ENCODE results near the gene DENND5B.
"Not testable (repeated sequence)": the region's sequence is repeated elsewhere in the genome, so short reads cannot be mapped to it uniquely, and the experiment has no call there.

DENND5B gene

GRCh38 chr12:31477687-31478086, 113.2 kb downstream of the DENND5B start:
- Mint-ChIP-seq H3K9me3 (no peaks in the 10 kb centered on the region), H3K4me1 (peaks cover 15% of the 10 kb centered on the region), H3K4me3 (no peak overlapping the region), H3K27me3 (ENCODE audit: low read depth, poor library complexity) (peaks cover 4% of the 10 kb centered on the region), H3K27ac (peak overlapping the region; percentile 53), H3K36me3 (ENCODE audit: low read depth) (peaks cover 63% of the 10 kb centered on the region)
- TF ChIP-seq CTCF (IDR thresholded peaks at IDR 0.05) = no peak
- no peak for DNase-seq

- Mint-ChIP-seq H3K36me3 (ENCODE audit: low read depth) (peaks cover 55% of the 10 kb centered on the region), H3K9me3 (no peaks in the 10 kb centered on the region), H3K27me3 (ENCODE audit: low read depth, poor library complexity) (peaks cover 1% of the 10 kb centered on the region)
These were observed 114.5 kb downstream of the DENND5B start for GRCh38 chr12:31476437-31476836.

GRCh38 chr12:31475610-31476009, 115.3 kb downstream of the DENND5B start:
- Mint-ChIP-seq H3K36me3 (ENCODE audit: low read depth) (peaks cover 60% of the 10 kb centered on the region), H3K27ac (peak overlapping the region; percentile 72), H3K4me1 (peaks cover 14% of the 10 kb centered on the region)
- not testable (repeated sequence) for DNase-seq; H3K27me3 Mint-ChIP-seq (ENCODE audit: low read depth, poor library complexity); H3K9me3 Mint-ChIP-seq; H3K4me3 Mint-ChIP-seq

More at GRCh38 chr12:31476437-31476836, 114.5 kb downstream of the DENND5B start:
- H3K27ac Mint-ChIP-seq = no peak overlapping the region
- peaks cover 15% of the 10 kb centered on the region for H3K4me1 Mint-ChIP-seq
- no peak for TF ChIP-seq CTCF (IDR thresholded peaks at IDR 0.05)
- no peak for DNase-seq
- no peak overlapping the region for H3K4me3 Mint-ChIP-seq

DNA sequence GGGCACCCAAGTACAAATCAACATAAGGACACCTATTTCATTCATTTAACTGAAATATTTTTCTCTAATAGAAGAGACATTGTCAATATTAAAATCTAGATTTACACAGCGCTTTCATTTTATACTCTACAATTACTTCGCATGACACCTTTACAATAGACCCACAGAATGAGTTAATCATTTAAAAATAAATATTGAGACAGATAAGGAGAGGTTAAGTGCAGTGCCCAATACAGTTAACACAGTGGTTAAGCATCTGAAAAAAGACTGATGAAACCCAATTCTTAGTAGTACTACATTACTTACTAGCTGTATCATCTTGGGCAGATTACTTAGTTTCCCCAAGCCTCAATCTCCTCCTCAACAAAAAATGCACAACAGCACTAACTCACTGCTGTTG, 116.2 kb downstream of the DENND5B start:
- H3K36me3 Mint-ChIP-seq (ENCODE audit: low read depth) = peaks cover 63% of the 10 kb centered on the region

DNA sequence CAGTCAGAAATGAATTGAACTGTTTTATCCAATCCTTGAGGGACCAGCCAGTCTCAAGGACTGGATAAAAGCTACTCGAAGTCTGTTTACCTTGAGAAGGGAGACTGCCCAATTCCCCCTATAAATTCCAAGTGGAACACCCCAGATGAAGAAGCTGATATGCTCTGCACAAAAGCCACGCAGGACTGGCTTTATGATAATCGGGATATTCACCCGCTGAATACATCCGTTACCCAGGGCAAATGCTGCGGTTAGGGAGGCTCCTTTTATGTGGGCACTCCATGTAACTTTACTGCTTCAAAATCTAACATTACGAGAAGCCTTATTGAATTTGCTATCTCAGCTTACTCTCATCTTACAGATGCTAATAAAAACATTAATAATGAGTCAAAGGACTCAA, 119.1 kb downstream of the DENND5B start:
- DNase-seq = no peak
- no peaks in the 10 kb centered on the region for H3K27me3 Mint-ChIP-seq (ENCODE audit: low read depth, poor library complexity)
- H3K4me1 Mint-ChIP-seq = peaks cover 6% of the 10 kb centered on the region
- no peak for TF ChIP-seq CTCF (IDR thresholded peaks at IDR 0.05)
- H3K27ac Mint-ChIP-seq = peak overlapping the region; percentile 93
- H3K36me3 Mint-ChIP-seq (ENCODE audit: low read depth) = peaks cover 64% of the 10 kb centered on the region
- no peak overlapping the region for H3K4me3 Mint-ChIP-seq
- no peaks in the 10 kb centered on the region for H3K9me3 Mint-ChIP-seq

More for the DNA sequence above, 116.2 kb downstream of the DENND5B start:
- no peak for DNase-seq
- H3K4me1 Mint-ChIP-seq = peaks cover 11% of the 10 kb centered on the region
- no peak for TF ChIP-seq CTCF (IDR thresholded peaks at IDR 0.05)
- H3K27ac Mint-ChIP-seq = no peak overlapping the region
- H3K4me3 Mint-ChIP-seq = no peak overlapping the region
- no peaks in the 10 kb centered on the region for H3K9me3 Mint-ChIP-seq
- H3K27me3 Mint-ChIP-seq (ENCODE audit: low read depth, poor library complexity) = no peaks in the 10 kb centered on the region

DNA sequence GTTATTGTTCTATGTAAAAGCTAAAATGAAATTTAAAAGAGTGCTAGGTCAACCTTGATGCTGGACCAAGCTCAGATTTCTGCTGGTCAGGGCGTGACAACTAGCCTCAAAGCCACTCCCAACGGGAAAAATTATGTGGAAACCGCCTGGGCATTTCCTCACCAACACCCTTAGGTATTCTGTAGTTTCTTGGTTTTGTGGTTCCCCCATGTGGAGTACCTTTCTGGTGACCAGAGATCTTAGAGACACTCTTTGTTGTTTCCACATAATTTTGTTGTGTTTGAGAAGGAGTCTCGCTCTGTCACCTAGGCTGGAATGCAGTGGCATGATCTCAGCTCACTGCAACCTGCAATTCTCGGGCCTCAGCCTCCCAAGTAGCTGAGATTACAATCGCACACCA, 119.9 kb downstream of the DENND5B start:
- H3K4me3 Mint-ChIP-seq = no peak overlapping the region
- H3K27me3 Mint-ChIP-seq (ENCODE audit: low read depth, poor library complexity) = no peaks in the 10 kb centered on the region
- peaks cover 64% of the 10 kb centered on the region for H3K36me3 Mint-ChIP-seq (ENCODE audit: low read depth)
- no peak for DNase-seq
- H3K4me1 Mint-ChIP-seq = peaks cover 6% of the 10 kb centered on the region
- H3K9me3 Mint-ChIP-seq = peaks cover 2% of the 10 kb centered on the region
- peak overlapping the region; percentile 93 for H3K27ac Mint-ChIP-seq
- TF ChIP-seq CTCF (IDR thresholded peaks at IDR 0.05) = no peak
